Measurements from ENCODE around the gene LCAT.
A peak's percentile ranks its signal among the peaks of the same experiment; 100 is the strongest.

LCAT gene

DNA sequence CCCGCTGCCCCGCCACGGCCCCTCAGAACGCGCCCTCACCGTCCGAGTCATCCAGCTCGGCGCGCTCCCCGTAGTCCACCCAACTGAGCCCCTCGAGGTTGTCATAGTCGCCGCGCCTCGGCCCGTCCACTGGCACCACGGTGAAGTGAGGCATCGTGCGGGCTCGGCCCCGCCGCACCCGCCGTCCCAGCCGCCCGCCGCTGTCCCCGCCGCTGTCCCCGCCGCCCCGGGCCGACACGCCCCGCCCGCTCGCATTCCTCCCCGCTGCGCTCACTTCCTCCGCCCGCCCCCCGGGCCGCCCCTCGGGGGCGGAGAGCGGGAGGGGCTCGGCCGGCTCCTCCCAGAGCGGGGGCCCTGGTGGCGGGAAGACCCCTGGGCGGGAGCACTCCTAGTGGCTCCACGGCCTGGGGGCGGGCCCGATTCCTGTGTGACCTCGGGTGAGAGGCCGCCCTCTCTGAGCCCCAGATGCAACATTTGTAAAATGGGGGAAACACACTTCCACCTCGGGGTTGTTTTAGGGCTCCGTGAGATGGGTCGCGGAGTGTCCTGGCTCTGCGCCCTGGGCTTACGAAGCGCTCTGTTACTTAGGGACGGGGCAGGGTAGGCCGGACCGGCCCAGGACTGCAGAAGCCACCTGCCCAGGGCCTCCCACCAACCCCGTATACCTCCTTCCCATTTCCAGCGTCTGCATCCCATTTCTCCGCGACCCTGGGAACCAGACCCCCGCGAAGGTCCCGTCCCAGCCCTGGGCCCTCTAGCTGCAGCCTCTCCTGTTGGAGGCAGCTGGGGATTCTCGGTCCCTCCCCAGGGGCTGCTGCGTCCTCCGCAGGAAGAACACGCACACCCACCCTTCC lies 24.7 kb upstream of the LCAT start, which contains the start of gene SLC12A4:
Gene SLC12A4 (minus strand): TSS at position 238 of the 854 bp plus-strand sequence. CDS start 84 bp downstream, at position 154.
- DNase-seq: peak; percentile 95

DNA sequence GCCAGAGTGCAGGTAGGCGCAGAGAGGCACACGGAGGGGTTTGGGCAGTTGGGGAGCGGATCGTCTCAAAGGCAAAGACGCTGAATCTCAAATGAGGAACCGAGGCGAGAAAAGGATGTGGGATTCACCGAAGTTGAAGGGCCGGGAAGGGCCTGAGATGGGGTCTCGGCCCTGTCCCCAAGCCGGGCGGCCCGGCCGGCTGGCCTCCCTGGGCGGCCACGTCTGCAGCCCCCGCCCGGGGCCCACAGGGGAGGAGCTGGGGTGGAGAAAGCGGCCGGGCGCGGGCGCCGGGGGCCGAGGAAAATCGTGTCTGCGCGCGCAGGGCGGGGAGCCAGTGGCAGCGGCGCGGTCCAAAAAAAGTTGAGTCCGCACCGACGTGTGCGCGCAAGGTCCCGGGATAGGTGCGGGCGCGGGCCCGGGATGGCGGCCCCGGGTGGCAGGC lies 24.1 kb upstream of the LCAT start:
- peak; percentile 77 for DNase-seq

DNA sequence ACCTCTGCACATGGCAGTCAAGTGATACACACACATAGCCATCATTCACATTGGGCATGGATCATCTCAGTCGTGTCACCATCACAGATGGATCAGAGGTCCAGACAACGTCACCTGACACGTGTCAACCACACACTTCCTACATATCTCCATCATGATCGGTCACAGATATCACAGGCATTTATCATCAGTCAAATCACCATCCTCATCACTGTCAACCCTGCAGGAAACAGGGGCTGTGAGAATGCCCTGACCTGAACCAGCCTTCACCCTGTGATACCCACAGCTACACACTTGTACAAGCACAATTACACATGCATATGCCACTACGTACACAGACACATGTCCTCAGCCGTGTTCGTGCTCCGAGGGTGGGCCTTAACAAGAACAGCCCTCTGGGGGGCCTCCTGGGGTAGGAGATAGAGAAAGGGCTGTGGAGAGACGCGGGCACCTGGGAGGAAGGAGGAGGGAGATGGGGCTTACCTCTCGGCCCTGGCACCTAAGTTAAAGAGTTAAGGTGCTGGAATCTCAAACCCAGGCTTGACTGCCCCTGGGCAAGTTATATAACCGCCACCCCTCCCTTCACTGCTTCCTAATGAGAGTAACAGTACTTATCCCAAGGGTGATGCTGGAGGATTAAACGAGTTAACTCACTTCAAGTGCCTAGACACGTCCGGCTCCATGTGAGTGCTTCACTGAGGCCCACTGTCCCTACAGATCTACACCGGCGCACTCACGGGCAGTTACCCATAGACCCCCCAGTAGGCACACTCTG lies 23.4 kb upstream of the LCAT start:
- no peak for DNase-seq

DNA sequence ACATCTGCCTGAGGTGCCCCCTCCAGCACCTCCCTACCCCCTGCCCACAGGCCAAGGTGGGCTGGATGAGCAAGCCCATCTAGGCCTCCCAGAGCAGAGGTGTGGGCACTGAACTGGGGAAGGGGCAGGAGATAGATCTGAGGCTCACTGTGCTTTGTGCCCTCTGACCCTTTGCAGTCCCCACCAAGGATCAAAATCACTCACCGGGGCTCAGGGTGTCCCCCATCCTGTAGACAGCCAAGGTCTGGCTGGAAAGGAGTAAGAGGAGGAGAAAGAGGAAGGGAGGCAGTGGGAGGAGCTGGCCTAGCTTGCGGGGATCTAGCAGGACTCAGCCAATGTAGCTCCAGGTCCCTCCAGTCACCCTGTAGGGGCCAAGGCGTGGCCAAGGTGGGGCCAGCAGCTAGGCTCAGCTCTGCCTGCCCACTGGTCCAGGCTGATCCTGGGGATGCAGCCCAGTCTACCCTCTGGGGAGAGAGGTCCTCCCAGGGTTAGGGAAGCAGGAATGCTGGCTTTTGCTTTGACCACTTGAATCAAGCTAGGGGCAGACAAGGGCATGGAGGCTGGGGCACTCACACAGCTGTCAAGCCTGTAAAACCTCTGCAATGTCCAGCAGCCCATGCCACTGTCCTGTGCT lies 22.7 kb upstream of the LCAT start:
- no peak for DNase-seq

DNA sequence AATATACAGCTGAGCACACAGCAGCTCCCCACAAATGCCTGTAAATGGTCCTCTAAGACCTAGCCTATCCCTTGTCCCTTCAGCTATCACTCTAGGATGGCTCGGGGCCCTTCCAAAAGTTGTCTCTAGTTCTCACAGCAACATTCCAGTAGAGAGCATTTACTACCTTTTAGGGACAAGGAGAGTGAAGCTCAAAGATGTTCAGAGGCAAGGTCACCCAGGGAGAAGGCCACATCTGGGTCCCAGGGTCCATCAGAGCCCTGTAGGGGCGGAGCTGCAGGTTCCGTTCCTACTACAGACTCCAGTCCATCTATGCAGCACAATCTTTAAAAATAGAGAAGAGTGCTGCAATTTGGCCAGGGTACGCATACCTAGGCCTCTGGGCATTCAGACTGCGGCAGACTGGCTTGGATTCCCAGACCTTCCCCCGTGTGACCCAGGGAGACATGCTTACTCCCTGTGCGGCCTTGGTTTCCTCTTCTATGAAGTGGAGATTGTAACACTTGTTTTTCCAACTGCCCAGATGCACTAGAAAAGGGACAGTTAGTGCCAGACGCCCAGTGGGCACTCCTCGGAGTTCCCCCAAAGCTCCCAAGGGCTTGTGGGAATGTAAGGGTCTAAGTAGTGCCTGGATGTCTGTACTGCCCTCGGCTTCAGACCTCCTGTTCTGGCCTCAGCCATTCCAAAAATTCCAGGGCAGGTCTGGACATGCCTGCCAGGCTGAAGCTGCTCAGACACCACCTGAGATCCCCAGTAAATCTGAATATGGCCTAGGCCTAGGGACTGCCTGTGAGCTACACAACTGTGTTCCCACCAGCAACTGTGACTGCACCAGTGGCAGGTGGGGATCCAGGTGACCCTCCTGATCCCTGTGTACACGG lies 22.0 kb upstream of the LCAT start:
- DNase-seq: no peak

DNA sequence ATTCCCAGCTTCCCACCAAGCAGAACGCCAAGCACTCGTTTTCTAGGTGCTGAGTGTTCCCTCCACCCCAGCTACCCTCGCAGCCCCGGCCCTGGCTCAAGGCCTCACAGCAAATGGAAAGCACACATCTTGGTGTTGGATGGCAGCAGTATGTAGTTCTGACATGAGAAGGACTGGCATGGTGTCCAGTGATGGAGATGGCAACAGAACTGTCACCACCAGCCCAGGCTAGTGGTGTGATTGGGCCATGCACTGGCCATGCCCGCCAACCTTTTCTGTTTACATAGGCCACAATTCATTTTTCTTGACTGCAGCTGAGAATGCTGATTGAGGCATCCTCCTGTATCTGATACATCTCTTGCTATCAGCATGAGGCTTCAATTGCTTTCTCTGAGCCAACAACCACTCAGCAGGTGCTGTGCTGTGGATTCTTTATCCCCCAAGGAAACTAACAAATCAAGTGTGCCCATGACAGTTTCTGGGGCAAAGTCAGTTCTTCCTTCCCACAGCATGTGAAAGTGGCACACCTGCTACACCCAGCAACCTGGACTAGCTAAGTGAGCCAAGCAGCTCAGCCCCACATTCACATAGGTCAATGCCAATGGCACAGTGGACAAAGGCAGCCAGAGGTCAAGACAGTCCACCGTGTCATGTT lies 20.7 kb upstream of the LCAT start:
- DNase-seq: no peak

DNA sequence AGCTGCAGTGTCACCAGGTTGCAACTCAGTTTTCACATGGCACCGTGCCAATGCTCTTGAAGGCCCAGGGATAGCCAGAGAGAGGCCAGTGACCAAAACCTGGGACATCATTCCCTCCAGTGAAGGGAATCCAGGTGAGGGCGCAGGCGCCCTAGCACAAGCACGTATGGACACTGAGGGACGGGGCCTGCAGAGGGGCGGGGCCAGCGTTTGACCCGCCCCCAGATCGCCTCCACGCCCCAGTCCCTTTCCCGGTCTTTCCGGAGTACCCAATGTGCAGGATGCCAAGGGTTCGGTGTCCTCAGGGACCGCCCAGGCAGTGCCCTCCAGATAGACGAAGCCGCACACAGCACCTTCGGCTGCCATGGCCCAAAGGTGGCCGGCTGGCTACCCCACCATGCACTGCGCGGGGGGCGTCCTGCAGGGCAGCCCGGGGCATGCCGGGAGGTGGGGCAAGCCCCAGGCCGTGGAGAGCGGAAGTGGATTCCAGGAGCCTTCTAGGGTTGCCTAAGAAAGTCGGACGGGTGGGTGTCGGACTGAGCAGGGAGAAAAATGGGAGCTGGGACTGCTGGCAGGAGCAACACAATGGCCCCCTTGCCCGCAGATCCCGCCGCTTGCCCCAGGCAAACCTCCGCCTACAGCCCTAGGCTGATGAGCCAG lies 19.9 kb upstream of the LCAT start:
- no peak for DNase-seq

DNA sequence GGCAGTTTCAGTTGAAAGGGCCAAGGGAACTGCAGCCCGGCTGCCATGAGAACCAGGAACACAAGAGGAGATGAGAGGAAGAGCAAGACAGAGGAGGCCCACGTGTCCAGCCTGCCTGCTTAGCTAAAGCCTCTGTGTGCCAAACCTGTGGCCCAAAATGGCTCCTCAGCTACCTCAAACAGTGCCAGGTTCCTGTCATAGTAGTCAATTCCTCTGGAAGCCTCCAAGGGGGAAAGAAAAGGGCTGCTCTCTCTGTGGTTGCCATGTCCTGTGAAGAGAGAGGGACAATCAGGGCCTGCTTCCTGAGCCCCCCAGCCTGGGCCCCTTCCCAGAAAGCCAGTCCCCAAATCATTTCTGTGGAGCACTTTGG lies 19.4 kb upstream of the LCAT start:
- DNase-seq: no peak

DNA sequence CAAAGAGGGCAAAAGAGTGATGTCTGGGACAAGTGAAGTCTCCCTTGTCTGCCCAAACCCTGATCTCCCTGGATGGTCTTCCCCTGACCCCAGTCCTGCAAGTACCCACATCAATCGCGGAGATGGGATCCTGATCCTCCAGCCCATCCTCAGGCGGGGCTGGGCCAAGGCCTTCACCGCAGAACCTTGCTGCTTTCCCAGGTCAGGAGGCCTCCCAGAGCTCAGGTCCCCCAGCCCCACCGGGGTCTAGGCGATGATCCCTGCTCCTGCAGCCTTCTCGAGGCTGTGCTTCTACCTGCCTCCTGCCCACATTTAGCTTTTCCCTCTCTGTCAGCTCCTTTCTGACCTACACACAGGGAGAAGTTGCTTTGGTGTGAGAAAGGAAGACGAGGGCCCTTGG lies 18.2 kb upstream of the LCAT start:
- DNase-seq: no peak

DNA sequence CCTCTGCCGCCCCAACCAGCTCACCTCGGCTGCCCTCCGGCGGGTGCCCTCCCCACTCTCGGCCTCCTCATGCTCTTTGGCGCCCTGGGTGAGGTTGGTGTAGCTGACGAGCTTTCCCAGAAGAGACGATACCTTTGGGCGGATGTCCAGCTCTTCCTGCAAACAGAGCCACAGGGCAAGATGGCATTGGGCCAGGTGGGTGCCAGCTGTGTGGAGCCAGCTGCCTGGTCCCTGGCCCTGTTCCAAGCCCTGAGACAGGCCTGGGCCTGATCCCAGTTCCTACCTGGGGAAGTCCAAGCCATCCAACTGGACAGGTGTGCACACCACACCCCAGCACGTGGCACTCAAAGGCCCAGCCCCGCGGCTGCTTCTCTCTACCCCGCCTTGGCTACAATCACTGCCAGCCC lies 17.6 kb upstream of the LCAT start:
- no peak for DNase-seq

DNA sequence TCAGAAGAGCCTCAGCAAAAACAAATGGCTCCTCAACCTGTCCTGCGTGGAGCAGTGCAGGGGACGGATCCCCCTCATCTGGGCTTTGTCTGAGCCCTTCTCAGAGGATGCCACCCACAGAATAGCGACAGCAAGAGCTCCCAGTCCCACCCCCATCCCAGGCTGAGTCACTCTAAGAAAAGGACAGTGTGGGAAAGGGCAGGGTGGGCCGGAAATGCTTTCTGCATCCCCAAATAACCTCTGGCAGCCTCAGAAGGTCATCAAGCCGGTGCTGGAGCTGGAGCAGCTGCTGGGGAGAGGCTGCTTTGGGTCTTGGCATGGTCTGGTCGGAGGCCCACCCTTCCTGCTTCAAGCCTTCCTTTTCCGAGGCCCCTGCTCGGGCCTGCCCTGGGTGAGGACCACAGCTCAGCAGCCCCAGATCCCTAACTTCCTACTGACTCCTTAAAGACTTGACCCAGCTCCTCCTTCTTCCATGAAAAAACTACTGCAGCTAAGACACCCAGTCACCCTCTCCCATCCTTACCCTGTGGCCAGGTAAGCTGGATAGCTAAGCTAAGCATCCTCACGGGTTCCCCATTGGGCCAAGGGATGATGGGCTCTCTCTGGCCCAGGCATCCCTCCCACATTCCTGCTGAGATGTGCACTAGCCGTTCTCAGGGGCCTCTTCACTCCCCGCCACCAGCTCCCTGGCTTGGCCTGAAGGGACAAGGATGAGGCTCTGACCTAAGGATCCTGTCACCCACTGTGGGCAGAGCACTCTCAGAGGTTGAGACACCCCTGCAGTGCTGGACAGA lies 15.8 kb upstream of the LCAT start:
- DNase-seq: no peak

DNA sequence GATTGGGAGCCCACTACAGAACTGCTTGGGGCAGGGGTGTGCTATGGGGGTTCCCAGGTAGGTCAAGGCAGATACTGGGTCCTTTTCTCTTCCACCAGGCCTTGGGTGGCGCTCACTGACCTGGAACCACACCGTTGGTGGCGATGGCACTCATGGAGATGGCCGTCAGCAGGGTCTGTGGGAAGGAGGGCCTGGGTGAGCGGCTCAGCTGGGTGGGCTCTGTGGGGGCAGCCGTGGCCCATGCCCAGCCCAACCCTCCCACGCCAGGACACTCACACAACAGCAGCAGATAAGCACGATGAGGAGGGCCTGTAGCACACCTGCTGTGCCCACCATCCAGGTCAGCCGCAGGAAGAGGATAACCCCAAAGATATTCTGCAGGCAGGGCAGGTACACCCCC lies 13.7 kb upstream of the LCAT start:
- DNase-seq: no peak

DNA sequence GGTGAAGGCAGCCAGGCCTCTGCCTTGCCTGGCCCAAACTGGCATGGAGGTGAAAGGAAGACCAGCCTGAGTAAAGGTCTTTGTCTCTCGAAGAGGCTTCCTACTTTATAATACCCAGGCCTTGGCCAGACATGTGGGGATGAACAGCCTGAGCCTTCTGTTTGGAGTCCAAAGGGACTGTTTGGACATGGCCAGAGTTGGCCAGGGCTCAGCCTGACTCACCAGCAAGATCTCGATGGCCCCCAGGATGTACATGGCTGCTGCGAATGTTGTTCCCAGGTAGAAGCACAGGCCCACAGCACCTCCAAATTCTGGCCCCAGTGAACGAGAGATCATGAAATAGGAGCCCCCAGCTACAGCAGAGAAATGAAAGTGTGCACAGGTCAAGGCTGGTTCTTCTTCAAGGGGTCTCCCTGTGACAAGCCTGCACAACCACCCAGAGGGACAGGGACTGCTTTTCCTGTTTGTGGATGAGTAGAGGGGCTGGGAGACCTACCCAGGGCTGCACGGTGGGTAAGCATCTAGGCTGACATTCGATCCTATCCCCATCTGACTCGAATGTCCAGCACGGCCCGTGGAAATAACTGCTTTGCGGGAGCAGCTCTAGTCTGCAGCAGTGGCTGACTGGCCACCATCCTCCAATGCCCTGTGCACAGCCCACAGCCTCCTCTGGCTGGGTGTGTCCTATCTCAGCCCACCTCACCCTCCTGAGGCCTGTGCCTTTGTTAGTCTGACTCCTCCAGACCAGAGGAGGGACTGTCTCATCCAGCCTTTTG lies 10.7 kb upstream of the LCAT start:
- no peak for DNase-seq

DNA sequence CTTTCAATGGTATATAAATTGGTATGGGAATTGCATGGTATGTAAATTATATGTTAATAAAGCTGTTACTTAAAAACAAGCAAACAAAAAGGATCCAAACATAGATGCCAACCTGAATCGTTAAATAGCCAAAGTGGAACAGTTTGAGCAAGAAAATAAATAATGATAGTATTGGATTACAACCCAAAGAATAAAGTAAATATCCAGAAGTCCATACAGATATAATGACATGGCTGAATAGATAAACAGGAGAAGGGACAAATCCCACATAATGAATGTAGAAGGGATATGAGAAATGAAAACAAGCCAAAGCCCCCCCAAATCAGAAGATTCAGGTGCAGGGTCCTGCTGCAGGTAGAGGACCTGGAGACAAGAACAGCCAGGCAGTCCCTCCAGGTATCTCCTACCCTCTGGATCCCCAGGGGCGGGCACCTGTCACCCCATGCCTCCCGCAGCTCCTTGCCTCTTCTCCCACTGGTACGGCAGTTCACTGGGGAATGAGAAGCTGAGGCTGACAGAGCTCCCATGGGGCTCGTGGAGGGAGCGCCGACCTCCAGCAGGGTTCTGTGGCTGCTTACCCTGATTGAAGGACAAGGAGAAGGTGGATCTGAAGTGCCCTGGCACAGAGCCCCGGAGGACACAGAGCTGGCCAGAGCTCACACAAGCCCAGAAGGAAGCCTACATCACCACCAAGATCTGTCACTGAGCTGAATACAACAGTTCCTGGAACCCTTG lies 9.9 kb upstream of the LCAT start:
- peak; percentile 21 for DNase-seq

DNA sequence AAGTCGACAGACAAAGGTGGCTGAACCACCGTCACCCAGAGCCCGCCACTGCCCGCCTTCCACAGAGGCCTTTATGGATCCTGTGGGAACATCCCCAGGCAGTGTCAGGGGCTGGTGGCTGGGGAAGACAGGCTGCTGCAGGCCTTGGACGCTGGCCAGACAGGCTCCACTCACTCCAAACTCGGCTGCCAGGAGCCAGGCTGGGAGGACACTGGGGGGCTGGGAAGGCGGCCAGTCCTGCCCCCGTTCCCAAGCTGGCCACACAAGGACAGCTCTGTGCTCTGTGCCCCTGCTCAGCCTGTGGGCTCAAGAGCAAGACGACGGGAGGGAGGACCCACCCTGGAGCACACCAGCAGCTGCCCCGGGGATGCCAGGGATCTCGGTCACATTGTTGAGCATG lies 7.6 kb upstream of the LCAT start:
- peak; percentile 65 for DNase-seq

DNA sequence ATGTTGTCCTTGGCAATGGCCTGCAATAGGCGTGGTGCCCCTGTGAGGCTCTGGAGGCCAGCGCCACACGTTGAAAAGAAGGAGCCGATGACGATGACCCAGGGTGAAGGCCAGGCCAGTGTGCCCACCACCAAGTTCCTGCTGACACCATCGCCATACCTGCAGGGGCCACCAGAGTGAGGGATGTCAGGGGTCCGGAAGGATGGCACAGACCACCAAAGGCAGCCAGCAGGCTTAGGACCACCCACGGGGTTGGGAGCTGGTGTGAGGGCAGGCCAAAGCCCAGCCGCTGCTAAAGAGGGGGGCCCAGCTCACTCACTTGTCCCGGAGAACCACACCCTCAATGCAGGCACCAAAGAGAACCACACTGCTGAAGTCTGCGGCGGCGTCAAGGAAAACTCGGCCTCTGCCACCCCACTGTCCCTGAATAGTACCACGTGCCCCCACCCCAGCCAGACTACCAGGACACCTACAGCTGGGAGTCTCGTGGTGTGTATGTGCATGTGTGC lies 6.5 kb upstream of the LCAT start:
- DNase-seq: peak; percentile 16

DNA sequence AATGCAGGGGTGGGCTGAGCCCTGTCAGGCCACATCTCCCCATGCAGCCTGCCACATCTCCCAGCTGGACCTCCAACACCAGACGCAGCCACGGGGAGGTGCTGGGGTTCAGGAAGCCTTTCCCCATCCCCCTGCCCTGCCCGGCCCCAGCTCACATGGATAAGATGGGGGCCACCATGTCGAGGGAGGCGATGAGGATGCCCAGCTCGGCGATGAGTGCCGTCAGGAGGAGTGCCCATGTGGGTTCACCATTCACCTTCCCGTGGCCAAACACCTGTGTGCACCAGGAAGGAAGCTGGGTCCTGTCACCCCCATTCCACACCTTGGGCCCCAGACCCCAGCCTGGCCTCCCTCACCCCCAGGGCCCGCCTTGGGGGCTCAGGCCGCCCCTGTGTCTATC lies 5.7 kb upstream of the LCAT start:
- DNase-seq: peak; percentile 11

DNA sequence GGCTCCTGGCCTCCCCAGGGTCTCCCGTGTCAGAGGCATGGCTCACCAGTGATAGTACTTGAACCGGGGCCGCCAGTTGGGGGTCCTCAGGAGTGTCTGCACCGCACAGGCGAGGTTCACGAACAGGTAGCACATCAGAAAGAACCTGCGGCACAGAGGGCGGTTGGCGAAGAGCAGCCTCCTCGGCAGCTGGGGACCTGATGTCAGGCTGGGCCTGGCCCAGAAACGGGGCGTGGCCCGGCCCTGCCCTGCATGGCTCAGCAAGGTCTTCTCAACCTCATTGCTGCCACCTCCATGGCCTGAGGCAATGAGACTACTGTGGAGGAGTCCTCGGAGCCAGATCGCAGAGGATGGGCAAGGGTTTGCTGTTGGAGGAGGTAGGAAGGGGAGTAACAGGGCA lies 4.1 kb upstream of the LCAT start:
- no peak for DNase-seq

All from femur (tissue), 1 donor.